Measurements from ENCODE around the gene RNH1. TPM values are rescaled to one million over a fixed set of nuclear protein-coding genes. Genes with fewer than 3 reads are reported as not detected.

The RNH1 gene
- total RNA-seq (2014; rRNA removed; shearing (Covaris generic)) = 178 and 180 TPM in 2 replicates
- 251 and 289 TPM in 2 replicates for polyA plus RNA-seq (2015; cell fraction: cytosol; rRNA removed)
- polyA plus RNA-seq (2015; cell fraction: nucleus; rRNA removed) = 198 and 206 TPM in 2 replicates

GRCh38 chr11:506995-507726, at the start of gene RNH1:
RNH1 (minus strand) TSS chr11:507242; CDS start chr11:502162, 5,080 bp downstream.
- peak; percentile 94 for DNase-seq (ENCODE audit: low read depth, low spot score)
- in situ Hi-C loops (cut with HindIII; ENCODE audit: low pct_unique_long_range_greater_than_20kb, low sequenced_read_pairs) = no loop called here

GRCh38 chr11:555780-556661, 49.0 kb upstream of the RNH1 start:
- no peak for DNase-seq (ENCODE audit: low read depth, low spot score)
- in situ Hi-C loops (cut with HindIII; ENCODE audit: low pct_unique_long_range_greater_than_20kb, low sequenced_read_pairs) = no loop called here

GRCh38 chr11:555227-555779, 48.3 kb upstream of the RNH1 start:
- no peak for DNase-seq (ENCODE audit: low read depth, low spot score)
- in situ Hi-C loops (cut with HindIII; ENCODE audit: low pct_unique_long_range_greater_than_20kb, low sequenced_read_pairs) = no loop called here

DNA sequence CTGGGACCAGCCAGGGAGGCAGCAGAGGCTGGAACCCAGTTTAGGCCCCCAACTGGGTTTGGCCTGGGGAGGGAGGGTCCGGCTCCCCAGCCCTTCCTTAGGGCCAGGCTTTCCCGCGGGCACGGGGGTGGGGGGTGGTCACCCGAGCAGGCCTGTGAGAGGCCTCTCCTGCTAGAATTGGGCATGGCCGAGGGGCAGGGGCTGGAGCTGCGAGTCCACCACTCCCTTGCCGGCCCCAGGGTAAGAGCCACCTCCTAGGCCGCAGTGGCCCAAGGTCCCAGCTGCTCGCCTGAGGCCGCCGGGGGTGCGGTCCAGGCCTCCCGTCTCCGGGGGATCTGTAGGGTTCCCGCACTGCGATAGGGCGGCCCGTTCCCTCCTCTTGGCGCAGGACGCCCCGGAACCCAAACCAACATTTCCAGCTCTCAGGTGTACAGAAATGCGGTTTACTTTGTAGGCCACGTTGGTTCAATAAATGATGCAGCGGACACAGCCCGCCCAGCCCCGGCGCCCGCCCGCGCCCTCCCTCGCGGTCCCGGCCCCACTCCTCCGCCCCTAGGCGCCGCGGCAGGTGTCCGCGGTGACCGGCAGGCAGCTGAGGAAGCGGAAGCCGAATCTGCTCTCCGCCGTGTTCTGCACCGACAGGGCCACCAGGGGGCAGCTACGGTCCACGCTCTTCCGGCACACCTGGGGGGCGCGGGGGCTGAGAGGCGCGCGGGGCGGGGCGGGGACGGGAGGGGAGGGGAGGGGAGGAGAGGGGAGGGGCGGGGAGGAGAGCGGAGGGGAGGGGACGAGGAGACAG, 47.6 kb upstream of the RNH1 start:
- DNase-seq (ENCODE audit: low read depth, low spot score) = peak; percentile 72
- in situ Hi-C loops (cut with HindIII; ENCODE audit: low pct_unique_long_range_greater_than_20kb, low sequenced_read_pairs) = no loop called here

- DNase-seq (ENCODE audit: low read depth, low spot score) = no peak
- in situ Hi-C loops (cut with HindIII; ENCODE audit: low pct_unique_long_range_greater_than_20kb, low sequenced_read_pairs) = no loop called here
Measured at GRCh38 chr11:553988-554340, 46.9 kb upstream of the RNH1 start.

DNA sequence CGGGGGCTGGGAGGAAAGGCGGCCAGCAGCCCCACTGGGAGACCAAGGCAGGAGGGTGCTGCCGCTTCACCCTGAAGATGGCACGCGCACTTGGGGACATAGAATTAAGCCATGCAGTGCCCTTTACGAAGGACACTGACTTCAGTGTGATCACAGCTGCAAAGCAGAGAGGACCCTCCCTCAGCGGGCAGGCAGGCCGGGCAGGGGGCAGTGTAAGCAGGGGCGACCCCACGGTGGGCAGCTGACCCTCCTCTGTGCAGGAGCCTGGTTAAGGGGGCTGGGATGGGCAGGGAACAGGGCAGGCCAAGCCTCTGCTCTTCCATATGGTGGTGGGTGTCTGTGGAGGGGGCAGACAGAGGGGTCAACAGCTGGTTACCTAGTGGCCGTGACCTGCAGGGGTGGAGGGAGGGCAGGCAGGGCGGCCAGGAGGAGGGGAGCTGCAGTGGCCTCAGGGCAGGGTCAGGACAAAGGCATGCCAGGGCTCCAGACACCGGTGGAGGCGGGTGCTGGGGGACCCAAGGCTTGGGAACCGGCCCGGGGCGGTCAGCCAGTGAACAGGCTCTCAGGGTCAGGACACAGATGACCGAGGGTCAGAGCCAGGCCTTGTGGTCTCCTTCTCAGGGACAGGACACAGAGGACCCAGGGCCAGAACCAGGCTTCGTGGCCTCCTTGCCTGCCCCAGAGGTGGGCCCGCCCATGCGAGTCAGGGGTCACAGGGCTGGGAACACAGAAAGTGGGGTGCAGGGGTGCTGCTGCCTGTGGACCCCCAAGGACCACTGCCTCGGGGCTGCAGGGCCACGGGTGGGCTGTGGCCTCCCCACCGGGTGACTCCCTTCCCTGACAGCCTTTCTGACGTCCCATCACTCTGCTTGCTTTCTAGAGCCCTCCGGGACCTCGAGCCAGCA, 46.3 kb upstream of the RNH1 start:
- DNase-seq (ENCODE audit: low read depth, low spot score) = no peak
- in situ Hi-C loops (cut with HindIII; ENCODE audit: low pct_unique_long_range_greater_than_20kb, low sequenced_read_pairs) = no loop called here

DNA sequence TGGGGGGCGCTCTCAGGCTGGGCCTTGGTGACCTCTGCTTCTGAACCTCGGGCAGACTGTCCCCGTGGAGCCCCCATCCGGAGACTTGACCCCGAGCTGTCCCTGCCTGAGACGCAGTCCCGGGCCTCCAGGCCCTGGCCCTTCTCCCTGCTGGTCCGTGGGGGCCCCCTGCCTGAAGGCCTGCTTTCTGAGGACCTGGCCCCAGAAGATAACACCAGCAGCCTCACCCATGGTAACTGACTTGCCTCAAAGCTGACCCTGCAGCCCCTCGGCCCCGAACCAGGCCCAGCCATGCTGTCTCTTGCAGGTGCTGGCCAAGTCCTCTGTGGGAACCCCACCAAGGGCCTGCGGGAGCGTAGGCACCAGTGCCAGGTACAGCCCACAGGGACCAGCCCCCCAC, 44.6 kb upstream of the RNH1 start:
- no peak for DNase-seq (ENCODE audit: low read depth, low spot score)
- in situ Hi-C loops (cut with HindIII; ENCODE audit: low pct_unique_long_range_greater_than_20kb, low sequenced_read_pairs) = no loop called here

DNA sequence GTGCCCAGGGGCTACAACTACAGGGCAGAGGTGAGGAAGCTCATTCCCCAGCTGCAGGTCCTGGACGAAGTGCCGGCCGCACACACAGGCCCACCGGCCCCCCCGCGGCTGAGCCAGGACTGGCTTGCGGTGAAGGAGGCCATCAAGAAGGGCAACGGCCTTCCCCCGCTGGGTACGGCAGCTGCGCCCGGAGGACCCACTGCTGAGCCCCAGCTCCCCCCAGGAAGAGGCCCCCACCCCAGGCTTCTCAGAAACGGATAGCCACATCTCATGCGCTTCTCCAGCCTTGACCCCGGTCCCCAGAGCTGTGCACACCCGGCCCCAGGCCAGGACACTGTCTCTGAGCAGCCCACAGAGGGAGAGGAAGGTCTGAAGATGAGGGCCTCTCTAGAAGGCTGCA, 44.1 kb upstream of the RNH1 start:
- in situ Hi-C loops (cut with HindIII; ENCODE audit: low pct_unique_long_range_greater_than_20kb, low sequenced_read_pairs) = no loop called here
- no peak for DNase-seq (ENCODE audit: low read depth, low spot score)

DNA sequence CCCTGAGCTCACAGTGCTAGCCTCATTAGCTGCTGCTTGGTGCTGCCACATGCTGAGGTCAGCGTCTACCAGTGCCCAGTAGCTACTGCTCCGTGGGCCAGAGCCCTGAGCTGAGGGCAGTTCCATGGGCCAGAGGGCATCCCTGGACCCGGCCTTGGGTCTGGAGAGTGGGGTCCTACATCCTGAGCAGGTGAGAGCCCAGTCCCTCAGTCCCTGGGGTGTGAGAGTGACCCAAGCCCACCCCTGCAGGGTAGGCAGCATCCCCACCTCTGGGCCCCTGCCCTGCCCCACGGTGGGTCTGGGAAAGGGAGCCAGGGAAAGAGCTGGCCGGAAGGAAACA, 43.7 kb upstream of the RNH1 start:
- in situ Hi-C loops (cut with HindIII; ENCODE audit: low pct_unique_long_range_greater_than_20kb, low sequenced_read_pairs) = no loop called here
- DNase-seq (ENCODE audit: low read depth, low spot score) = no peak

GRCh38 chr11:550021-550745, 43.1 kb upstream of the RNH1 start:
- no peak for DNase-seq (ENCODE audit: low read depth, low spot score)
- in situ Hi-C loops (cut with HindIII; ENCODE audit: low pct_unique_long_range_greater_than_20kb, low sequenced_read_pairs) = no loop called here

DNA sequence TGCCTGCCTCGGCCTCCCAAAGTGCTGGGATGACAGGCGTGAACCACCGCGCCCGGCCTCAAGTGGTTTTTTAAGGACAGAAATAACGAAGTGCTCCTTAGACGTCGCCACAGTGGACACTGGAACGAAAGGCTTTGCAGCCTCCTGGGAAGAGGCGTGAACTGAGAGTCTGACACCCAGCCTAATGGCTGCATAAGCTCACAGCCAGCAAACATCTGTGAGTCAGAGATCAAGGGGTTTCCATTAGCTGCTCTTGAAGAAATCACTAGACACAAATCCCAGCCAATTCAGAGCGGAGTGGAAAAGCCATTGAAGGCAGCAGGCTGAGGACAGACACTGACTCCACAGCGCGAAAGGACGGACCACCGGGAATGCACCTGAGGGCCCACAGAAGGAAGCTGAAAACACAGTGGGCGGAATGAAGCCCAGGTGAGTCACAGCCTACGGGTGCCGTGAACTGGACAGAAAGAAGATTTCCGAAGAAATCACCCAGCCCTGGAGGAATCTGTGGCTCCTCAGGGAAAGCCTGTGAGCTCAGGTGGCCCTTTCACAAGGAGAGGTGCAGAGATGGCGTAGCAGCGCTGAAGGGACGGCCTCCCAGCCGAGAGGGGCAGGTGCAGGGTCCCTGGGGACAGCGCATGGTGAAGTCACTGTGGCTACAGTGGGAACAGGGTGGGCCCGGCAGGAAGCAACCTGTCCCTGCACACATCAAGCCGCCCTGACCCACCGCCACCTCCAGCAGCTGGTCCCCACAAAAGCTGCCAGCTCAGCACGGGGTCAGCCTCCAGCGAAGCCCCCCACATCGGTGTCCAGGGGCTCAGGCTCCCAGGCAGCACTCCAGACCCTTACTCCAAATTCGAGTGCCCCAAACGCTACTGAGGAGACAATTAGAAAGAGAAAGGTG, 41.9 kb upstream of the RNH1 start:
- DNase-seq (ENCODE audit: low read depth, low spot score) = no peak
- in situ Hi-C loops (cut with HindIII; ENCODE audit: low pct_unique_long_range_greater_than_20kb, low sequenced_read_pairs) = no loop called here

DNA sequence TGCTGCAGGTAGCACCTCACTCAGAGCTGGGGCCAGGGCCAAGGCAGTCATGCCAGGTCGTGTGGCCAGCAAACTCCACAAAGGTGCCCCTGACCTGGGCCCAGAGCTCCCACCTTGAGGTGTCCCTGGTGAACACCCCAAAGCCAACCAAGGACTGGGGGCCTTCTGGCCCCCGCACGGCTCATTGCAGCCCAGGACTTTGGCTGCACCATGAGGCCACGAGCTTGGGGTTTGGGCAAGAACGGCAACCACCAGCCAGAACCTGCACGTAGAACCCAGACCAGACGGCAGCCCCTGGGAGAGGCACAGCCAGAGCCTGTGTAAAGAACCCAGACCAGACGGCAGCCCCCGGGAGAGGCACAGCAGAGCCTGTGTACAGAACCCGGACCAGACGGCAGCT, 38.1 kb upstream of the RNH1 start:
- in situ Hi-C loops (cut with HindIII; ENCODE audit: low pct_unique_long_range_greater_than_20kb, low sequenced_read_pairs) = no loop called here
- no peak for DNase-seq (ENCODE audit: low read depth, low spot score)

GRCh38 chr11:544817-545166, 37.8 kb upstream of the RNH1 start:
- in situ Hi-C loops (cut with HindIII; ENCODE audit: low pct_unique_long_range_greater_than_20kb, low sequenced_read_pairs) = no loop called here

GRCh38 chr11:541433-541885, 34.4 kb upstream of the RNH1 start:
- in situ Hi-C loops (cut with HindIII; ENCODE audit: low pct_unique_long_range_greater_than_20kb, low sequenced_read_pairs) = no loop called here
- DNase-seq (ENCODE audit: low read depth, low spot score) = no peak

More at GRCh38 chr11:544817-545166, 37.8 kb upstream of the RNH1 start:
- no peak for DNase-seq (ENCODE audit: low read depth, low spot score)

DNA sequence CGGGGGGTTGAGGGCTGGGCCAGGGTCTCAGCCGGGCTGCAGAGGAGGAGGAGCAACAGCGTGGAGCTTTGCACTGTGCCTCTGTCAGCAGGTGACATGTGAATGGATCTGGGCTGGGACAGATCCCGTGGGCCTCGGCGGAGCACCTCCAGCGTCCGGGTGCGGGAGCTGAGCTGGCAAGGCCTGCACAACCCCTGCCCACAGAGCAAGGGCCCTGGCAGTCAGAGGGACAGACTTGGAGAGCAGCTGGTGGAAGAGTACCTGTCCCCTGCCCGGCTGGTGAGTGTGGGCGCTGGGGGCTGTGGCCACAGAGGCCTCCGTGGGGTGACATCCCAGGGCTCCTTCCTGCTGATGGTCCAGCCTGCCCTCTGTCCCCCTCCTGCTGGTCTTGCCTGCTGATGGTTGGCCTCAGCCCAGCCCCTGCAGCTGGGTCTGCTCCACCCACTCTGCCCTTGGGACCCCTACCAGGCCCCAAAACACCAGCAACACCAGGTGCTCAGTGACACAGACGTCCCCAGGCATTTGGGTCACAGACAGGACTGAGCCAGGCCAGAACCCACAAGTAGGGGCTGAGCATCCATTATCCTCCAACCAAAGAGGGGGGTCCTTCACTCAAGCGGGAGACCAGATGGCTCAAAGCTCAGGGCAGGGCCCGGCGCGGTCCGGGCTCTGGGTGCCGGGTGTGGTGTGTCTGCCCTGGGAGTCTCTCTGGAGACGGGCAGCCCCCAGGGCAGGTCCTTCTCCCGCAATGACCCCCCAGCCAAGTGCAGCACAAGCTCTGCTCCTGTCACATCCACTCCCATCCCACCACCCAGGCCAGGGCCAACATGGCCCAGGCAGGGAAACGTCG, 33.8 kb upstream of the RNH1 start:
- DNase-seq (ENCODE audit: low read depth, low spot score) = no peak
- in situ Hi-C loops (cut with HindIII; ENCODE audit: low pct_unique_long_range_greater_than_20kb, low sequenced_read_pairs) = no loop called here
